IMR-90 (cell line): Measurements from ENCODE around the gene MBD2. TPM values are rescaled to one million over a fixed set of nuclear protein-coding genes. Genes with fewer than 3 reads are reported as not detected.
"Not testable (repeated sequence)": the region's sequence is repeated elsewhere in the genome, so short reads cannot be mapped to it uniquely, and the experiment has no call there.

Experiments used
- ATAC-seq: fragments of 200-7000 bp; cut with Tn5 transposase; 2 replicates; pipeline ENCODE4 v1.9.1; 2020; ENCODE audit warnings: low read depth, mild to moderate bottlenecking, moderate library complexity
- BruUV-seq: library from RNA; stranded (reverse); fragments of 400-500 nt; replicated peaks from 2 replicates; lab custom pipeline; 2021; lab: Mats Ljungman, UMichigan
- CTCF ChIA-PET: fragments of 300-600 bp; formaldehyde crosslinking; extraction: SDS; loops from one replicate; lab custom pipeline; 2021; ENCODE audit warnings: antibody characterized with exemption; lab: Yijun Ruan, JAX
- POLR2A ChIA-PET: fragments of 300-600 bp; sonication (Branson Sonifier 250); formaldehyde crosslinking; loops from one replicate; lab custom pipeline; 2022; ENCODE audit warnings: antibody characterized with exemption; ENCODE audit not compliant: unreplicated experiment; lab: Charles Lee
- DNase-seq: peaks from one replicate; pipeline ENCODE4 v3.0.0; 2013
- H2AFZ ChIP-seq: replicated peaks from 2 replicates; pipeline ENCODE3; 2013; ENCODE audit warnings: low read length, mild to moderate bottlenecking; ENCODE audit not compliant: poor library complexity
- H2AK5ac ChIP-seq: 2 replicates; pipeline ENCODE4 v1.6.1; 2013; ENCODE audit warnings: low read depth, low read length, inconsistent platforms
- H2AK9ac ChIP-seq: replicated peaks from 2 replicates; pipeline ENCODE3; 2013; ENCODE audit warnings: mild to moderate bottlenecking, low read depth, low read length, moderate library complexity; ENCODE audit not compliant: poor library complexity
- H2BK120ac ChIP-seq: 2 replicates; pipeline ENCODE4 v1.6.1; 2013; ENCODE audit warnings: low read depth, low read length, inconsistent platforms
- H2BK15ac ChIP-seq: 3 replicates; pipeline ENCODE4 v1.6.1; 2013; ENCODE audit warnings: low read depth, low read length, inconsistent platforms
- H2BK20ac ChIP-seq: 2 replicates; pipeline ENCODE4 v1.6.1; 2013; ENCODE audit warnings: low read depth, mild to moderate bottlenecking, inconsistent platforms, low read length, moderate library complexity
- H2BK5ac ChIP-seq: 2 replicates; pipeline ENCODE4 v1.6.1; 2013; ENCODE audit warnings: mild to moderate bottlenecking, low read depth, low read length, inconsistent platforms; ENCODE audit not compliant: poor library complexity, severe bottlenecking
- H3K14ac ChIP-seq: replicated peaks from 2 replicates; pipeline ENCODE4 v1.6.1; 2013; ENCODE audit warnings: low read depth, low read length, inconsistent platforms
- H3K18ac ChIP-seq: 2 replicates; pipeline ENCODE4 v1.6.1; 2013; ENCODE audit warnings: low read depth, low read length, control low read depth
- H3K23ac ChIP-seq: 2 replicates; pipeline ENCODE4 v1.6.1; 2013; ENCODE audit warnings: low read depth, low read length, inconsistent platforms
- H3K27ac ChIP-seq: 2 replicates; pipeline ENCODE4 v1.5.1; 2013; ENCODE audit warnings: mild to moderate bottlenecking, control low read depth, low read length; ENCODE audit not compliant: insufficient read depth
- H3K27me3 ChIP-seq: 2 replicates; pipeline ENCODE4 v1.6.1; 2013; ENCODE audit warnings: low read length; ENCODE audit not compliant: control insufficient read depth, insufficient read depth
- H3K36me3 ChIP-seq: 2 replicates; pipeline ENCODE4 v1.6.1; 2013; ENCODE audit warnings: low read length, mixed read lengths; ENCODE audit not compliant: control insufficient read depth, insufficient read depth
- H3K4ac ChIP-seq: 2 replicates; pipeline ENCODE4 v1.6.1; 2013; ENCODE audit warnings: low read depth, low read length, inconsistent platforms
- H3K4me1 ChIP-seq: 2 replicates; pipeline ENCODE4 v1.6.1; 2013; ENCODE audit warnings: low read length, mixed read lengths; ENCODE audit not compliant: control insufficient read depth, insufficient read depth
- H3K4me2 ChIP-seq: 2 replicates; pipeline ENCODE4 v1.6.1; 2013; ENCODE audit warnings: low read depth, mild to moderate bottlenecking, control low read depth, low read length, moderate library complexity
- H3K4me3 ChIP-seq: 2 replicates; pipeline ENCODE4 v1.5.1; 2013; ENCODE audit warnings: low read depth, mild to moderate bottlenecking, control low read depth, low read length, moderate library complexity; ENCODE audit not compliant: insufficient read depth
- H3K56ac ChIP-seq: 2 replicates; pipeline ENCODE4 v1.6.1; 2013; ENCODE audit warnings: low read length, inconsistent platforms; ENCODE audit not compliant: insufficient read depth; ENCODE audit errors: extremely low read depth
- H3K79me1 ChIP-seq, 2 experiments: 2 replicates each; pipeline ENCODE4 v1.6.1; 2013; ENCODE audit warnings: low read length in 2 of 2, inconsistent platforms in 1 of 2, low read depth in 1 of 2
- H3K9ac ChIP-seq: 2 replicates; pipeline ENCODE4 v1.6.1; 2013; ENCODE audit warnings: low read depth, low read length, control low read depth
- H3K9me1 ChIP-seq: 2 replicates; pipeline ENCODE4 v1.6.1; 2013; ENCODE audit warnings: low read length, inconsistent platforms; ENCODE audit not compliant: insufficient read depth
- H3K9me3 ChIP-seq: 2 replicates; pipeline ENCODE4 v1.6.1; 2013; ENCODE audit warnings: low read length; ENCODE audit not compliant: control insufficient read depth, insufficient read depth
- H4K20me1 ChIP-seq: 2 replicates; pipeline ENCODE4 v1.6.1; 2013; ENCODE audit warnings: low read length, inconsistent platforms; ENCODE audit not compliant: insufficient read depth
- H4K5ac ChIP-seq: 2 replicates; pipeline ENCODE4 v1.6.1; 2013; ENCODE audit warnings: mild to moderate bottlenecking, low read depth, low read length, control low read depth
- H4K8ac ChIP-seq, 2 experiments: 2 replicates each; pipeline ENCODE4 v1.6.1; 2013; ENCODE audit warnings: low read depth in 2 of 2, low read length in 2 of 2, control low read depth in 1 of 2, inconsistent platforms in 1 of 2
- H4K91ac ChIP-seq: 2 replicates; pipeline ENCODE4 v1.6.1; 2013; ENCODE audit warnings: low read depth, low read length, inconsistent platforms; ENCODE audit not compliant: insufficient read depth
- CEBPB ChIP-seq: IDR thresholded peaks from 2 replicates; pipeline ENCODE4 v1.6.1; 2012; ENCODE audit warnings: low read depth, low read length, improper control_type of control experiment
- CTCF ChIP-seq: conservative IDR thresholded peaks from 2 replicates; pipeline ENCODE4 v1.5.1; 2012; ENCODE audit warnings: mild to moderate bottlenecking, low read depth, low read length, improper control_type of control experiment
- FOS ChIP-seq: fragments of 150-350 bp; IDR thresholded peaks from 2 replicates; pipeline ENCODE4 v1.6.1; 2016; ENCODE audit warnings: low read depth, low read length
- MAFK ChIP-seq: IDR thresholded peaks from 2 replicates; pipeline ENCODE4 v1.6.1; 2012; ENCODE audit warnings: low read depth, low read length, improper control_type of control experiment
- MAZ ChIP-seq: IDR thresholded peaks from 2 replicates; pipeline ENCODE4 v1.6.1; 2012; ENCODE audit warnings: low read depth, mild to moderate bottlenecking, low read length, improper control_type of control experiment, moderate library complexity, borderline replicate concordance
- MXI1 ChIP-seq: IDR thresholded peaks from 2 replicates; pipeline ENCODE4 v1.6.1; 2012; ENCODE audit warnings: low read depth, mild to moderate bottlenecking, low read length, moderate library complexity, borderline replicate concordance
- POLR2A ChIP-seq: IDR thresholded peaks from 2 replicates; pipeline ENCODE4 v1.6.1; 2012; ENCODE audit warnings: mild to moderate bottlenecking, low read depth, low read length
- RCOR1 ChIP-seq: IDR thresholded peaks from 2 replicates; pipeline ENCODE4 v1.6.1; 2012; ENCODE audit warnings: mild to moderate bottlenecking, low read length, improper control_type of control experiment; ENCODE audit not compliant: insufficient replicate concordance
- RFX5 ChIP-seq: IDR thresholded peaks from 2 replicates; pipeline ENCODE4 v1.8.0; 2012; ENCODE audit warnings: low read depth, mild to moderate bottlenecking, low read length, moderate library complexity
- WGBS, 2 experiments: methylation state at CpG; one replicate each; pipeline versions ENCODE4 v1.1.5 to v1.1.7; 2013; ENCODE audit warnings: missing lambda C conversion rate in 2 of 2; ENCODE audit not compliant: insufficient read length in 1 of 2; ENCODE audit errors: extremely low coverage in 2 of 2; 5-methylcytosine and 5-hydroxymethylcytosine counted together
- dilution Hi-C: fragments of 300-500 bp; cut with HindIII; formaldehyde crosslinking; loops from one replicate; pipeline ENCODE4 v1.14.3; 2018; ENCODE audit warnings: low sequenced_read_pairs; ENCODE audit not compliant: unreplicated experiment
- in situ Hi-C: fragments of 300-500 bp; cut with MboI; formaldehyde crosslinking; loops from 3 replicates; pipeline ENCODE4 v1.14.3; 2019; ENCODE audit warnings: low sequenced_read_pairs, inconsistent platforms, mixed read lengths
- intact Hi-C: fragments of 100-400 bp; cut with micrococcal nuclease; formaldehyde crosslinking; loops from 2 replicates; pipeline ENCODE4 v1.10.0; 2022
- polyA plus RNA-seq, 3 experiments: library from polyadenylated mRNA; depleted of rRNA; stranded (reverse); fragments of >200 nt; gene quantifications; 2 replicates each; pipeline ENCODE4 v1.2.3, GENCODE V29; 2012; ENCODE audit warnings: low replicate concordance in 1 of 3
- total RNA-seq: library from RNA; depleted of rRNA; stranded (reverse); fragments of >200 nt; gene quantifications from 2 replicates; pipeline ENCODE4 v1.2.3, GENCODE V29; 2012

Gene MBD2
- total and polyA plus RNA-seq, 2 of the 4 experiments (the other 2 are of a cell fraction), result 9.7 to 29.5 TPM

GRCh38 chr18:54205959-54206358 is 18.5 kb downstream of the MBD2 start:
- Histone ChIP-seq H3K9me3 (no peaks in the 10 kb centered on the region), H3K4me1 (peaks cover 6% of the 10 kb centered on the region), H2AK5ac (no peak overlapping the region), H3K14ac (no peak overlapping the region), H2BK5ac (no peak overlapping the region), H3K27me3 (no peaks in the 10 kb centered on the region), H2BK20ac (no peak overlapping the region), H2AFZ (no peak overlapping the region), H3K4me3 (no peak overlapping the region), H3K56ac (no peak overlapping the region), H3K9me1 (peaks cover 7% of the 10 kb centered on the region; the same call in 1 of the 2 replicates), H2AK9ac (no peak overlapping the region), H3K79me1 (peaks cover 23 to 45% of the 10 kb centered on the region in 2 experiments), H2BK120ac (no peak overlapping the region), H3K23ac (no peak overlapping the region), H4K5ac (no peak overlapping the region), H3K4me2 (no peak overlapping the region), H2BK15ac (no peak overlapping the region), H3K27ac (no peak overlapping the region), H4K20me1 (peaks cover 50% of the 10 kb centered on the region; the same call in 1 of the 2 replicates), H3K36me3 (peaks cover 9% of the 10 kb centered on the region), H4K8ac (no peak overlapping the region), H3K4ac (no peak overlapping the region), H4K91ac (no peak overlapping the region), H3K18ac (no peak overlapping the region), H3K9ac (no peak overlapping the region)
- dilution Hi-C loops, result no loop called here
- POLR2A ChIA-PET, result no interaction called here
- in situ Hi-C loops, result no loop called here
- DNase-seq (no peak), ATAC-seq (peak; percentile 54)
- intact Hi-C loops, result no loop called here
- no CpG with 5 or more reads among the region's 1 CpG for WGBS, 2 experiments
- CTCF ChIA-PET, result interaction anchor here (0.7 kb wide), 1 partner anchor 18 kb away, joined by 3 read pairs; no protein-coding TSS in a partner anchor
- BruUV-seq, result no TSS peak
- no peak for TF ChIP-seq RFX5
- TF ChIP-seq FOS, result no peak
- TF ChIP-seq POLR2A, result no peak
- TF ChIP-seq MAFK, result no peak
- TF ChIP-seq RCOR1, result no peak
- no peak for TF ChIP-seq CTCF
- no peak for TF ChIP-seq MXI1
- no peak for TF ChIP-seq CEBPB
- no peak for TF ChIP-seq MAZ

GRCh38 chr18:54205448-54205847 is 19.0 kb downstream of the MBD2 start:
- intact Hi-C loops, H4K8ac ChIP-seq, BruUV-seq, H2AK9ac ChIP-seq, H3K23ac ChIP-seq, H3K4me3 ChIP-seq, H3K14ac ChIP-seq, H3K56ac ChIP-seq, H3K9me1 ChIP-seq, H3K9me3 ChIP-seq, H3K4me2 ChIP-seq, H2AK5ac ChIP-seq, H2BK120ac ChIP-seq, H2BK20ac ChIP-seq, H4K91ac ChIP-seq, H4K5ac ChIP-seq, POLR2A ChIA-PET, H3K9ac ChIP-seq, DNase-seq, H3K27ac ChIP-seq, H2AFZ ChIP-seq, H3K36me3 ChIP-seq, H3K4me1 ChIP-seq, H2BK5ac ChIP-seq, H2BK15ac ChIP-seq, dilution Hi-C loops, H3K4ac ChIP-seq, H3K27me3 ChIP-seq, H3K18ac ChIP-seq, in situ Hi-C loops: not testable (repeated sequence)
- ATAC-seq, result peak; percentile 17; the same call in 1 of the 2 replicates
- Histone ChIP-seq H3K79me1 (peaks cover 25 to 43% of the 10 kb centered on the region in 2 experiments), H4K20me1 (peaks cover 48% of the 10 kb centered on the region; the same call in 1 of the 2 replicates)
- 80% methylated on average over 1 of the region's 6 CpGs; no CpG with 5 or more reads in 1 of the 2 experiments for WGBS, 2 experiments
- CTCF ChIA-PET, result interaction anchor here (0.7 kb wide), 1 partner anchor 17 kb away, joined by 3 read pairs; no protein-coding TSS in a partner anchor
